ENCODE measurements around the gene CERS1.

CERS1 gene

GRCh38 chr19:18865973-18866799, 29.8 kb downstream of the CERS1 start:
- ChIA-PET POLR2A (no interaction called here), CTCF (interaction anchor here (1.0 to 4.7 kb wide), 10 partner anchors 10 to 277 kb away, joined by 3 to 30 read pairs (median 6); partner anchors contain the start of gene REX1BD)
- peak; percentile 92 for DNase-seq (ENCODE audit: extremely low spot score)
- TF ChIP-seq CTCF (IDR thresholded peaks at IDR 0.05; ENCODE audit: control extremely low read depth, extremely low read depth, low read depth, missing control alignments): peak; percentile 93

GRCh38 chr19:18865106-18865972, 30.6 kb downstream of the CERS1 start:
- TF ChIP-seq CTCF (IDR thresholded peaks at IDR 0.05; ENCODE audit: control extremely low read depth, extremely low read depth, low read depth, missing control alignments): no peak
- DNase-seq (ENCODE audit: extremely low spot score): no peak
- POLR2A ChIA-PET: interaction anchor here (0.6 kb wide), 1 partner anchor 134 kb away, joined by 3 read pairs; no protein-coding TSS in a partner anchor
- CTCF ChIA-PET: interaction anchor here (1.1 to 4.7 kb wide), 6 partner anchors 9 to 276 kb away, joined by 3 to 30 read pairs (median 8); partner anchors contain the start of gene REX1BD

- POLR2A ChIA-PET: no interaction called here
- CTCF ChIA-PET: interaction anchor here (1.4 to 4.7 kb wide), 2 partner anchors 16 to 275 kb away, joined by 3 to 21 read pairs; no protein-coding TSS in a partner anchor
- DNase-seq (ENCODE audit: extremely low spot score): no peak
- no peak for TF ChIP-seq CTCF (IDR thresholded peaks at IDR 0.05; ENCODE audit: control extremely low read depth, extremely low read depth, low read depth, missing control alignments)
Measured at GRCh38 chr19:18863843-18864362, 32.1 kb downstream of the CERS1 start.

GRCh38 chr19:18862976-18863842, 32.7 kb downstream of the CERS1 start:
- POLR2A ChIA-PET: no interaction called here
- CTCF ChIA-PET: interaction anchor here (1.4 to 8.1 kb wide), 3 partner anchors 15 to 274 kb away, joined by 3 to 60 read pairs (median 21); no protein-coding TSS in a partner anchor
- TF ChIP-seq CTCF (IDR thresholded peaks at IDR 0.05; ENCODE audit: control extremely low read depth, extremely low read depth, low read depth, missing control alignments): no peak
- DNase-seq (ENCODE audit: extremely low spot score): no peak

- no peak for TF ChIP-seq CTCF (IDR thresholded peaks at IDR 0.05; ENCODE audit: control extremely low read depth, extremely low read depth, low read depth, missing control alignments)
- no peak for DNase-seq (ENCODE audit: extremely low spot score)
- CTCF ChIA-PET: interaction anchor here (8.1 kb wide), 1 partner anchor 14 kb away, joined by 60 read pairs; no protein-coding TSS in a partner anchor
- POLR2A ChIA-PET: no interaction called here
Measured at GRCh38 chr19:18861917-18862316, 34.0 kb downstream of the CERS1 start.

Data from GM10248 (cell line).